ENCODE data around the gene NUDT1. TPM values are rescaled to one million over a fixed set of nuclear protein-coding genes. Genes with fewer than 3 reads are reported as not detected.

Gene NUDT1
- total RNA-seq, 1 experiment from 2014 or later = 84.7 TPM

DNA sequence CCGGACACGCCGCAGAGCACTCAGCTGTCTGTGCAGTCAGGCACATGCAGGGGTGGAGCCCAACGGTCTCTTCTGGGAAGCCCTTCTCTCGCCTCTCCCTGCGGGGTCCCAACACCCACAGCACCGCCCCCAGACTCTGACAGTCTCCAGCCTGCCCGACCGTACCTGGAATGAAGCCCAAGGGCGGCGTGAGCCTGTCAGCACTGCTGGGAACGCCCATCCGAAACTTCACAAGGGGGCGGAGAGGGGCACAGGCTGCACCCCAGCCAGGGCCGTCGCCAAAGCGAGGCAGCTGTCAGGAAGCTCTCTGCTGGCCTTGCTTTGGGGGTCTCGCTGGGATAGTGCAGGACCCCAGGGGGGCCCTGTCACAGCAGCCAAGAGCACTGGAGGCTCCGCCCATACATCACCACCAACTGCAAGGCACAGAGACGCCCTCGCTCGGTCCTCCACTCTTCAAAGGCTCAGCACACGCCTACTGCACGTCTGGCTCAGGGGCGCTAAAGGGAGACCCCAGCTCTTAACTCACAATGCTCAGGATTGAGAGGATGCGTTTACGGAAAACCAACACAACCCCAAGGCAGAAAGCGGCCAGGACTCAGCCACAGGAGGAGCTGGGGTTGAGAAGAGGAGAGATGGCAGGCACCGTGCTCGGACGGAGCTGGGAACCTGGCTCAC is 40.2 kb upstream of the NUDT1 start:
- no peak overlapping the region for H3K14ac ChIP-seq (ENCODE audit: insufficient read depth, low read length)
- no peak overlapping the region for H2AFZ ChIP-seq (ENCODE audit: low read length)
- no peaks in the 10 kb centered on the region for H3K79me2 ChIP-seq (ENCODE audit: insufficient read depth, low read length)
- H3K4me2 ChIP-seq (ENCODE audit: insufficient read depth, insufficient read length, low read length) = no peak overlapping the region
- H3K79me1 ChIP-seq (ENCODE audit: insufficient read depth, low read depth, low read length, poor library complexity, severe bottlenecking) = no peaks in the 10 kb centered on the region
- H3T11ph ChIP-seq (ENCODE audit: low read length) = no peak overlapping the region
- WGBS (ENCODE audit: extremely low coverage, insufficient read length, low lambda C conversion rate) = no CpG with 5 or more reads among the region's 31 CpGs
- Mint-ChIP-seq H3K27me3 (ENCODE audit: low read depth) (no peaks in the 10 kb centered on the region), H3K9me3 (no peaks in the 10 kb centered on the region; a peak in 1 of 5 replicates), H3K4me1 (no peaks in the 10 kb centered on the region), H3K27ac (peak overlapping the region in 1 of 3 experiments; percentile 28; a peak in 1 of 7 replicates), H3K4me3 (no peak overlapping the region), H3K36me3 (ENCODE audit: insufficient read depth in 1 of 3, low read depth in 3 of 3) (peaks cover 23 to 37% (median 33%) of the 10 kb centered on the region in 3 experiments)
- no peaks in the 10 kb centered on the region for H3K23me2 ChIP-seq (ENCODE audit: insufficient read length, low read depth, low read length, poor library complexity, severe bottlenecking)
- H3K9ac ChIP-seq (ENCODE audit: extremely low read depth, insufficient read length, low read length) = no peak overlapping the region
- no peaks in the 10 kb centered on the region for H3K4me1 ChIP-seq (ENCODE audit: insufficient read depth, low read length)
- H3K9me3 ChIP-seq (ENCODE audit: control insufficient read depth, low read depth, low read length) = no peaks in the 10 kb centered on the region
- H3K4ac ChIP-seq (ENCODE audit: low read depth, low read length) = no peak overlapping the region
- no peak overlapping the region for H2BK5ac ChIP-seq (ENCODE audit: insufficient read length, low read length)
- no peak overlapping the region for H3K23ac ChIP-seq (ENCODE audit: insufficient read length, low read depth, low read length)
- H3K27ac ChIP-seq (ENCODE audit: insufficient read length, low read depth, low read length) = no peak overlapping the region
- H2BK15ac ChIP-seq (ENCODE audit: low read depth, low read length) = no peak overlapping the region
- H2AK5ac ChIP-seq (ENCODE audit: insufficient read length, low read length) = no peak overlapping the region
- no peak overlapping the region for H2BK120ac ChIP-seq (ENCODE audit: low read depth, low read length, poor library complexity, severe bottlenecking)
- H3K56ac ChIP-seq (ENCODE audit: insufficient read length, low read depth, low read length) = no peak overlapping the region
- H3K27me3 ChIP-seq (ENCODE audit: insufficient read depth, low read length) = no peaks in the 10 kb centered on the region
- H4K91ac ChIP-seq (ENCODE audit: insufficient read length, low read depth, low read length) = no peak overlapping the region
- no peak overlapping the region for H2BK20ac ChIP-seq (ENCODE audit: low read depth, low read length, poor library complexity, severe bottlenecking)
- H4K20me1 ChIP-seq (ENCODE audit: control insufficient read depth, insufficient read depth, insufficient read length) = no peaks in the 10 kb centered on the region
- no peak overlapping the region for H4K5ac ChIP-seq (ENCODE audit: insufficient read length, low read depth, low read length)
- TF ChIP-seq, protein P1, sequence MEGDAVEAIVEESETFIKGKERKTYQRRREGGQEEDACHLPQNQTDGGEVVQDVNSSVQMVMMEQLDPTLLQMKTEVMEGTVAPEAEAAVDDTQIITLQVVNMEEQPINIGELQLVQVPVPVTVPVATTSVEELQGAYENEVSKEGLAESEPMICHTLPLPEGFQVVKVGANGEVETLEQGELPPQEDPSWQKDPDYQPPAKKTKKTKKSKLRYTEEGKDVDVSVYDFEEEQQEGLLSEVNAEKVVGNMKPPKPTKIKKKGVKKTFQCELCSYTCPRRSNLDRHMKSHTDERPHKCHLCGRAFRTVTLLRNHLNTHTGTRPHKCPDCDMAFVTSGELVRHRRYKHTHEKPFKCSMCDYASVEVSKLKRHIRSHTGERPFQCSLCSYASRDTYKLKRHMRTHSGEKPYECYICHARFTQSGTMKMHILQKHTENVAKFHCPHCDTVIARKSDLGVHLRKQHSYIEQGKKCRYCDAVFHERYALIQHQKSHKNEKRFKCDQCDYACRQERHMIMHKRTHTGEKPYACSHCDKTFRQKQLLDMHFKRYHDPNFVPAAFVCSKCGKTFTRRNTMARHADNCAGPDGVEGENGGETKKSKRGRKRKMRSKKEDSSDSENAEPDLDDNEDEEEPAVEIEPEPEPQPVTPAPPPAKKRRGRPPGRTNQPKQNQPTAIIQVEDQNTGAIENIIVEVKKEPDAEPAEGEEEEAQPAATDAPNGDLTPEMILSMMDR (conservative IDR thresholded peaks at IDR 0.05) = no peak
- no peak overlapping the region for H4K8ac ChIP-seq (replicated peaks; ENCODE audit: insufficient read length, low read depth, low read length)
- no peak overlapping the region for H2BK12ac ChIP-seq (ENCODE audit: insufficient read length, low read depth, low read length)
- no peak overlapping the region for H3K18ac ChIP-seq (ENCODE audit: insufficient read length, low read depth, low read length)
- DNase-seq = peak; percentile 29
